Measurements from ENCODE around the gene RUBCN.

- TF ChIP-seq CTCF (IDR thresholded peaks at IDR 0.05) (no peak), POLR2A (IDR thresholded peaks at IDR 0.05) (no peak)
These were observed 6.1 kb upstream of the RUBCN start for GRCh38 chr3:197742787-197743186.

Measured in heart left ventricle (tissue), 13 donors.